GM23338 (cell line): ENCODE results near the gene NT5C. TPM values are rescaled to one million over a fixed set of nuclear protein-coding genes. Genes with fewer than 3 reads are reported as not detected.

Experiments
- ATAC-seq: fragments of 200-7000 bp; cut with Tn5 transposase; 3 replicates; pipeline ENCODE4 v1.9.1; 2020
- DNase-seq: peaks from one replicate; pipeline ENCODE4 v3.0.0-alpha.2; 2015; ENCODE audit warnings: low spot score
- H2AFZ ChIP-seq: fragments of 200-600 bp; sonication (generic); 2 replicates; pipeline ENCODE4 v1.8.0; 2016; ENCODE audit warnings: antibody characterized with exemption, mild to moderate bottlenecking, moderate library complexity
- H3F3A ChIP-seq: fragments of 200-600 bp; sonication (generic); replicated peaks from 2 replicates; pipeline ENCODE4 v1.8.0; 2017; ENCODE audit warnings: antibody characterized with exemption, mixed run types, low read depth
- H3K27ac ChIP-seq: fragments of 200-600 bp; sonication (generic); 2 replicates; pipeline ENCODE4 v1.6.1; 2016; ENCODE audit warnings: low read depth
- H3K27me3 ChIP-seq: fragments of 200-600 bp; sonication (generic); 2 replicates; pipeline ENCODE4 v1.8.0; 2016; ENCODE audit warnings: mild to moderate bottlenecking, mixed run types, moderate library complexity; ENCODE audit not compliant: insufficient read depth
- H3K36me3 ChIP-seq: fragments of 200-600 bp; sonication (generic); 2 replicates; pipeline ENCODE4 v1.8.0; 2016; ENCODE audit warnings: mild to moderate bottlenecking; ENCODE audit not compliant: insufficient read depth
- H3K4me1 ChIP-seq: fragments of 200-600 bp; sonication (generic); 2 replicates; pipeline ENCODE4 v1.8.0; 2016; ENCODE audit warnings: mild to moderate bottlenecking, moderate library complexity; ENCODE audit not compliant: insufficient read depth
- H3K4me2 ChIP-seq: fragments of 200-600 bp; sonication (generic); 2 replicates; pipeline ENCODE4 v1.7.1; 2017; ENCODE audit warnings: mixed run types
- H3K4me3 ChIP-seq: fragments of 200-600 bp; sonication (generic); 2 replicates; pipeline ENCODE4 v1.6.1; 2016; ENCODE audit warnings: mixed run types
- H3K79me2 ChIP-seq: fragments of 200-600 bp; sonication (generic); replicated peaks from 2 replicates; pipeline ENCODE4 v1.8.0; 2017; ENCODE audit warnings: mild to moderate bottlenecking; ENCODE audit not compliant: insufficient read depth
- H3K9me2 ChIP-seq: fragments of 200-600 bp; sonication (generic); 2 replicates; pipeline ENCODE4 v1.8.0; 2017; ENCODE audit not compliant: insufficient read depth
- H4K20me1 ChIP-seq: fragments of 200-600 bp; sonication (generic); replicated peaks from 2 replicates; pipeline ENCODE4 v1.8.0; 2017; ENCODE audit warnings: mild to moderate bottlenecking; ENCODE audit not compliant: insufficient read depth
- H3K27ac Mint-ChIP-seq: 2 replicates; pipeline ENCODE4 v1.8.0; 2020; ENCODE audit warnings: inconsistent platforms, mild to moderate bottlenecking, moderate library complexity, mixed read lengths
- H3K27me3 Mint-ChIP-seq: 3 replicates; pipeline ENCODE4 v1.8.0; 2022; ENCODE audit warnings: low read depth, mild to moderate bottlenecking, moderate library complexity, mixed read lengths, inconsistent platforms; ENCODE audit not compliant: insufficient read depth, poor library complexity
- H3K36me3 Mint-ChIP-seq: 3 replicates; pipeline ENCODE4 v1.8.0; 2021; ENCODE audit warnings: low read depth, mild to moderate bottlenecking, inconsistent platforms, moderate library complexity, mixed read lengths
- H3K4me1 Mint-ChIP-seq: 3 replicates; pipeline ENCODE4 v1.8.0; 2020; ENCODE audit warnings: mild to moderate bottlenecking, inconsistent platforms, mixed read lengths
- H3K4me3 Mint-ChIP-seq: 3 replicates; pipeline ENCODE4 v1.8.0; 2021; ENCODE audit warnings: moderate library complexity, mild to moderate bottlenecking, inconsistent platforms, mixed read lengths
- H3K9me3 Mint-ChIP-seq: 3 replicates; pipeline ENCODE4 v1.8.0; 2020; ENCODE audit warnings: moderate library complexity, mild to moderate bottlenecking, inconsistent platforms, mixed read lengths
- CREB1 ChIP-seq: fragments of 250-450 bp; sonication (Bioruptor Pico); IDR thresholded peaks from 2 replicates; pipeline ENCODE4 v1.5.0; 2020; ENCODE audit warnings: low read depth, mild to moderate bottlenecking, moderate library complexity
- EZH2 ChIP-seq: fragments of 200-600 bp; sonication (generic); IDR thresholded peaks from one replicate; pipeline ENCODE4 v1.8.0; 2017; ENCODE audit warnings: antibody characterized with exemption, mild to moderate bottlenecking, low read depth; ENCODE audit not compliant: unreplicated experiment
- EZH2phosphoT487 ChIP-seq: fragments of 200-600 bp; sonication (generic); IDR thresholded peaks from one replicate; pipeline ENCODE4 v1.8.1; 2018; ENCODE audit warnings: antibody characterized with exemption; ENCODE audit not compliant: unreplicated experiment
- JUNB ChIP-seq: IDR thresholded peaks from one replicate; pipeline ENCODE4 v1.6.1; 2016; ENCODE audit warnings: antibody characterized with exemption; ENCODE audit not compliant: unreplicated experiment
- NANOG ChIP-seq: IDR thresholded peaks from 2 replicates; pipeline ENCODE4 v1.6.1; 2016; ENCODE audit warnings: antibody characterized with exemption, borderline replicate concordance
- POLR2AphosphoS5 ChIP-seq: IDR thresholded peaks from 2 replicates; pipeline ENCODE4 v1.6.1; 2016; ENCODE audit warnings: antibody characterized with exemption, low read depth
- STAT1 ChIP-seq: IDR thresholded peaks from one replicate; pipeline ENCODE4 v1.6.1; 2016; ENCODE audit warnings: antibody characterized with exemption; ENCODE audit not compliant: unreplicated experiment
- ZNF114 ChIP-seq: fragments of 250-450 bp; sonication (Bioruptor Pico); IDR thresholded peaks from 2 replicates; pipeline ENCODE4 v1.5.0; 2020; ENCODE audit warnings: mild to moderate bottlenecking, moderate library complexity
- ZNF331 ChIP-seq: fragments of 250-450 bp; sonication (Bioruptor Pico); IDR thresholded peaks from 2 replicates; pipeline ENCODE4 v1.5.0; 2020; ENCODE audit warnings: low read depth, mild to moderate bottlenecking, moderate library complexity
- ZNF462 ChIP-seq: fragments of 250-450 bp; sonication (Bioruptor Pico); IDR thresholded peaks from 2 replicates; pipeline ENCODE4 v1.5.0; 2020; ENCODE audit warnings: mild to moderate bottlenecking, moderate library complexity
- polyA plus RNA-seq: library from polyadenylated mRNA; unstranded; fragments of >200 nt; fragmentation: Nextera tagmentation; extraction: Ambion mirVana; gene quantifications from 2 replicates; pipeline ENCODE4 v1.2.1, GENCODE V29; 2016
- total RNA-seq: library from RNA; depleted of rRNA; stranded (reverse); fragments of >200 nt; shearing (Covaris generic); gene quantifications from 2 replicates; pipeline ENCODE4 v1.2.3, GENCODE V29; 2014
- TF ChIP-seq, protein P1 (sequence below), 2 experiments: fragments of 200-600 bp in 1 of 2; sonication (generic) in 1 of 2; conservative IDR thresholded peaks; 2 replicates each; pipeline versions ENCODE4 v1.5.1 to v1.6.1; 2016 to 2017; ENCODE audit warnings: antibody characterized with exemption in 2 of 2, low read depth in 2 of 2, mild to moderate bottlenecking in 2 of 2, moderate library complexity in 1 of 2
- TF ChIP-seq, protein P2 (sequence below): IDR thresholded peaks from 2 replicates; pipeline ENCODE4 v1.6.1; 2016; ENCODE audit warnings: antibody characterized with exemption
- TF ChIP-seq, protein P3 (sequence below): IDR thresholded peaks from one replicate; pipeline ENCODE4 v1.6.1; 2018; ENCODE audit warnings: antibody characterized with exemption; ENCODE audit not compliant: unreplicated experiment

The NT5C gene
- total and polyA plus RNA-seq, 2 experiments from 2014 or later, result 91.7 to 120 TPM

DNA sequence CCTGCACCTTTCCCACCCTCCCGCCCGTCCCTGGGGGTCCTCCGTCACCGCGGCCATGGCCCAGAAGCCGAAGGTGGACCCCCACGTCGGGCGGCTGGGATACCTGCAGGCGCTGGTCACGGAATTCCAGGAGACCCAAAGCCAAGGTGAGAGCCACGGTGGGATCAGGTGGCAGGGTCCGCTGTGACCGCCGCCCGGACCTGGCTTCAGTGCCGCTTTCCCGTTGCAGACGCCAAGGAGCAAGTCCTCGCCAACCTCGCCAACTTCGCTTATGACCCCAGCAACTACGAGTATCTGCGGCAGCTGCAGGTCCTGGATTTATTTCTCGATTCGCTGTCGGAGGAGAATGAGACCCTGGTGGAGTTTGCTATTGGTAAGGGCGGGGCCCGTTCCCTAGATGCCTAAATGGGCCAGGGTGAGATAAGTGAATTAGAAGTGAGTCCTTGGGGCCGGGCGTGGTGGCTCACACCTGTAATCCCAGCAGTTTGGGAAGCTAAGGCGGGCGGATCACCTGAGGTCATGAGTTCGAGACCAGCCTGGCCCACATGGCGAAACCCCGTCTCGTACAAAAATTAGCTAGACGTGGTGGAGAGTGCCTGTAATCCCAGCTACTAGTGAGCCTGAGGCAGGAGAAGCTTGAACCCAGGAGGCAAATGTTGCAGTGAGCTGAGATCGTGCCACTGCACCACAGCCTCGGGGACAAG lies 21.2 kb downstream of the NT5C start:
- Histone ChIP-seq H3K4me1 (peaks cover 10% of the 10 kb centered on the region; the same call in 1 of the 2 replicates), H3K9me2 (no peaks in the 10 kb centered on the region), H3K36me3 (no peaks in the 10 kb centered on the region), H2AFZ (peak overlapping the region; percentile 93), H3K27ac (0 out of 2 replicates have a peak overlapping the region, but pooled peaks have one; percentile 15), H3F3A (peaks cover 33% of the 10 kb centered on the region; the same call in 1 of the 2 replicates), H3K79me2 (peaks cover 17% of the 10 kb centered on the region), H3K27me3 (no peaks in the 10 kb centered on the region), H4K20me1 (no peaks in the 10 kb centered on the region; the same call in 1 of the 2 replicates), H3K4me3 (peak overlapping the region; percentile 88), H3K4me2 (peak overlapping the region; percentile 93)
- Mint-ChIP-seq H3K4me1 (peaks cover 34% of the 10 kb centered on the region), H3K36me3 (peaks cover 16% of the 10 kb centered on the region; the same call in 2 of the 3 replicates), H3K4me3 (peak overlapping the region; percentile 90), H3K27ac (no peak overlapping the region; the same call in 1 of the 2 replicates), H3K9me3 (no peaks in the 10 kb centered on the region), H3K27me3 (peaks cover 23% of the 10 kb centered on the region)
- DNase-seq (peak; percentile 69), ATAC-seq (peak; percentile 20)
- TF ChIP-seq, protein P1, sequence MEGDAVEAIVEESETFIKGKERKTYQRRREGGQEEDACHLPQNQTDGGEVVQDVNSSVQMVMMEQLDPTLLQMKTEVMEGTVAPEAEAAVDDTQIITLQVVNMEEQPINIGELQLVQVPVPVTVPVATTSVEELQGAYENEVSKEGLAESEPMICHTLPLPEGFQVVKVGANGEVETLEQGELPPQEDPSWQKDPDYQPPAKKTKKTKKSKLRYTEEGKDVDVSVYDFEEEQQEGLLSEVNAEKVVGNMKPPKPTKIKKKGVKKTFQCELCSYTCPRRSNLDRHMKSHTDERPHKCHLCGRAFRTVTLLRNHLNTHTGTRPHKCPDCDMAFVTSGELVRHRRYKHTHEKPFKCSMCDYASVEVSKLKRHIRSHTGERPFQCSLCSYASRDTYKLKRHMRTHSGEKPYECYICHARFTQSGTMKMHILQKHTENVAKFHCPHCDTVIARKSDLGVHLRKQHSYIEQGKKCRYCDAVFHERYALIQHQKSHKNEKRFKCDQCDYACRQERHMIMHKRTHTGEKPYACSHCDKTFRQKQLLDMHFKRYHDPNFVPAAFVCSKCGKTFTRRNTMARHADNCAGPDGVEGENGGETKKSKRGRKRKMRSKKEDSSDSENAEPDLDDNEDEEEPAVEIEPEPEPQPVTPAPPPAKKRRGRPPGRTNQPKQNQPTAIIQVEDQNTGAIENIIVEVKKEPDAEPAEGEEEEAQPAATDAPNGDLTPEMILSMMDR (conservative IDR thresholded peaks at IDR 0.05; ENCODE audit: low read depth in 2 of 2), result no peak
- TF ChIP-seq STAT1 (no peak), POLR2AphosphoS5 (no peak), EZH2phosphoT487 (no peak), JUNB (no peak), NANOG (no peak), ZNF462 (CRISPR knock-in tag) (no peak), EZH2 (no peak), ZNF331 (CRISPR knock-in tag) (no peak), CREB1 (no peak), ZNF114 (CRISPR knock-in tag) (no peak)
- TF ChIP-seq, protein P2, sequence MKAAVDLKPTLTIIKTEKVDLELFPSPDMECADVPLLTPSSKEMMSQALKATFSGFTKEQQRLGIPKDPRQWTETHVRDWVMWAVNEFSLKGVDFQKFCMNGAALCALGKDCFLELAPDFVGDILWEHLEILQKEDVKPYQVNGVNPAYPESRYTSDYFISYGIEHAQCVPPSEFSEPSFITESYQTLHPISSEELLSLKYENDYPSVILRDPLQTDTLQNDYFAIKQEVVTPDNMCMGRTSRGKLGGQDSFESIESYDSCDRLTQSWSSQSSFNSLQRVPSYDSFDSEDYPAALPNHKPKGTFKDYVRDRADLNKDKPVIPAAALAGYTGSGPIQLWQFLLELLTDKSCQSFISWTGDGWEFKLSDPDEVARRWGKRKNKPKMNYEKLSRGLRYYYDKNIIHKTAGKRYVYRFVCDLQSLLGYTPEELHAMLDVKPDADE, result no peak
- TF ChIP-seq, protein P3, sequence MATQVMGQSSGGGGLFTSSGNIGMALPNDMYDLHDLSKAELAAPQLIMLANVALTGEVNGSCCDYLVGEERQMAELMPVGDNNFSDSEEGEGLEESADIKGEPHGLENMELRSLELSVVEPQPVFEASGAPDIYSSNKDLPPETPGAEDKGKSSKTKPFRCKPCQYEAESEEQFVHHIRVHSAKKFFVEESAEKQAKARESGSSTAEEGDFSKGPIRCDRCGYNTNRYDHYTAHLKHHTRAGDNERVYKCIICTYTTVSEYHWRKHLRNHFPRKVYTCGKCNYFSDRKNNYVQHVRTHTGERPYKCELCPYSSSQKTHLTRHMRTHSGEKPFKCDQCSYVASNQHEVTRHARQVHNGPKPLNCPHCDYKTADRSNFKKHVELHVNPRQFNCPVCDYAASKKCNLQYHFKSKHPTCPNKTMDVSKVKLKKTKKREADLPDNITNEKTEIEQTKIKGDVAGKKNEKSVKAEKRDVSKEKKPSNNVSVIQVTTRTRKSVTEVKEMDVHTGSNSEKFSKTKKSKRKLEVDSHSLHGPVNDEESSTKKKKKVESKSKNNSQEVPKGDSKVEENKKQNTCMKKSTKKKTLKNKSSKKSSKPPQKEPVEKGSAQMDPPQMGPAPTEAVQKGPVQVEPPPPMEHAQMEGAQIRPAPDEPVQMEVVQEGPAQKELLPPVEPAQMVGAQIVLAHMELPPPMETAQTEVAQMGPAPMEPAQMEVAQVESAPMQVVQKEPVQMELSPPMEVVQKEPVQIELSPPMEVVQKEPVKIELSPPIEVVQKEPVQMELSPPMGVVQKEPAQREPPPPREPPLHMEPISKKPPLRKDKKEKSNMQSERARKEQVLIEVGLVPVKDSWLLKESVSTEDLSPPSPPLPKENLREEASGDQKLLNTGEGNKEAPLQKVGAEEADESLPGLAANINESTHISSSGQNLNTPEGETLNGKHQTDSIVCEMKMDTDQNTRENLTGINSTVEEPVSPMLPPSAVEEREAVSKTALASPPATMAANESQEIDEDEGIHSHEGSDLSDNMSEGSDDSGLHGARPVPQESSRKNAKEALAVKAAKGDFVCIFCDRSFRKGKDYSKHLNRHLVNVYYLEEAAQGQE, result no peak
